Gastrocnemius medialis (tissue), 4 donors: Measurements from ENCODE around the gene ACOT4.

Source experiments
- CTCF ChIP-seq, 5 experiments: fragments of 450-650 bp in 3 of 5; fragments of 200-600 bp in 2 of 5; sonication (generic) in 2 of 5; IDR thresholded peaks in 4 of 5; conservative IDR thresholded peaks in 1 of 5; 1 replicate in 4 of 5; 2 replicates in 1 of 5; pipeline ENCODE4 v1.5.1; 2016 to 2019; ENCODE audit warnings: antibody characterized with exemption in 5 of 5, mild to moderate bottlenecking in 3 of 5, moderate library complexity in 3 of 5
- POLR2A ChIP-seq, 2 donors: fragments of 450-650 bp; IDR thresholded peaks; one replicate each; pipeline ENCODE4 v1.6.1; 2017; ENCODE audit warnings: antibody characterized with exemption in 2 of 2, mild to moderate bottlenecking in 2 of 2, moderate library complexity in 2 of 2

DNA sequence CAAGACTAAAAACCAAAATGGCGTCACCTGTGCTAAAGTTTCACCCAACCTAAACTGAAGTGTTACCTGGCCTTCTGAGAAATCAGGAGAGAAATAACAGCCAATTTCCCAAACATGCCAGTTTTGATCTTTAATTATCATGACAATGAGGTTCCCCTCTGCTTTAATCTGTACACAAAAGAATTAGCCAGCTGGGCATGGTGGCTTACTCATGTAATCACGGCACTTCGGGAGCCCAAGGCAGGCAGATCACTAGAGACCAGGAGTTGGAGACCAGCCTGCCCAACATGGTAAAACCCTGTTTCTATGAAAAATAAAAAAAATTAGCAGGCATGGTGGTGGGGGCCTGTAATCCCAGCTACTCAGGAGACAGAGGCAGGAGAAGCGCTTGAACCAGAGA lies 37.8 kb upstream of the ACOT4 start:
- TF ChIP-seq CTCF (IDR thresholded peaks at IDR 0.05 in 4 of 5, conservative IDR thresholded peaks at IDR 0.05 in 1 of 5), result no peak
- TF ChIP-seq POLR2A (IDR thresholded peaks at IDR 0.05), result no peak
